B cell (primary cell): ENCODE measurements around the gene KLHL6.

Experiments
- EZH2 ChIP-seq: IDR thresholded peaks from 2 replicates; pipeline ENCODE4 v1.6.1; 2012; ENCODE audit warnings: borderline replicate concordance, low read depth, mild to moderate bottlenecking, moderate library complexity, low read length; ENCODE audit not compliant: insufficient read depth, poor library complexity, severe bottlenecking
- TF ChIP-seq, protein P1 (sequence below): fragments of 200-600 bp; IDR thresholded peaks from one replicate; pipeline ENCODE4 v1.8.0; 2022; ENCODE audit warnings: antibody characterized with exemption, mild to moderate bottlenecking

DNA sequence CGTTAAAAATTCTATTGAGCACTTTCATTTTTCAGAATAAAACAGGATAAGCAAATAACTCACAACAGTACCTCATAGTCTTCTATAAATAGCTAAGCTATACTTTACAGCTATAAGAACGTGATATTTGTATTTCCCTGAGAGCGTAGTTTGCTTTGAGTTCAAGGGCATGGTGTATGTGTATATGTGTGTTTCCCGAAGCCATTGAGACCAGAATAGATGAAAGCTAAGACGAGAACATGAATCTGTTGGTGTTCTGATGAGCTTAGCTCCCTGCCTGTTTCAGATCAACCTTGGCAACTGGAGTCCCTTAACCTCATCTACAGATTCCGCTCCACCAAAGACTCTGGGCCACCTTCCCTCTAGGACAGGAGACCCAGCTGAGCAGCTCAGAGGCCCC lies 67.6 kb downstream of the KLHL6 start:
- TF ChIP-seq, protein P1, sequence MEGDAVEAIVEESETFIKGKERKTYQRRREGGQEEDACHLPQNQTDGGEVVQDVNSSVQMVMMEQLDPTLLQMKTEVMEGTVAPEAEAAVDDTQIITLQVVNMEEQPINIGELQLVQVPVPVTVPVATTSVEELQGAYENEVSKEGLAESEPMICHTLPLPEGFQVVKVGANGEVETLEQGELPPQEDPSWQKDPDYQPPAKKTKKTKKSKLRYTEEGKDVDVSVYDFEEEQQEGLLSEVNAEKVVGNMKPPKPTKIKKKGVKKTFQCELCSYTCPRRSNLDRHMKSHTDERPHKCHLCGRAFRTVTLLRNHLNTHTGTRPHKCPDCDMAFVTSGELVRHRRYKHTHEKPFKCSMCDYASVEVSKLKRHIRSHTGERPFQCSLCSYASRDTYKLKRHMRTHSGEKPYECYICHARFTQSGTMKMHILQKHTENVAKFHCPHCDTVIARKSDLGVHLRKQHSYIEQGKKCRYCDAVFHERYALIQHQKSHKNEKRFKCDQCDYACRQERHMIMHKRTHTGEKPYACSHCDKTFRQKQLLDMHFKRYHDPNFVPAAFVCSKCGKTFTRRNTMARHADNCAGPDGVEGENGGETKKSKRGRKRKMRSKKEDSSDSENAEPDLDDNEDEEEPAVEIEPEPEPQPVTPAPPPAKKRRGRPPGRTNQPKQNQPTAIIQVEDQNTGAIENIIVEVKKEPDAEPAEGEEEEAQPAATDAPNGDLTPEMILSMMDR = no peak
- no peak for TF ChIP-seq EZH2
